ENCODE measurements around the gene SHC4.

SHC4 gene

DNA sequence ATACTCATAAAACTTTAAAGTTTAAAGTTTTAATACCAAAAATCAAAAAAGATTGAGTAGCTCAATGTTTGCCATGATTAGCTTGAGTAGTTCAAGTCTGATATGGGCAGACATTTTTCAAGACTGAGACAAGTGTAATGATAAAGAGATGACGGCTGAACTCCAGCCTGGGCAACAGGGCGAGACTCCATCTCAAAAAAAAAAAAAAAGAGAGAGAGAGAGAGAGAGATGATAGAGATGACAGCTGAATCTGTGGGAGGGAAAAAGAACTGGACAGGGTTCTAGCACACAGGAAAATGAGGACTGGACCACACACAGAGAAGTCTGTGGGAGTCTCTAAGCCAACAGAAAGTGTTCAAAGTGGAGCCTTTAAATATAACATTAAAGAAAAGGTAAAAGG, 178.0 kb downstream of the SHC4 start:
- no peak for DNase-seq

DNA sequence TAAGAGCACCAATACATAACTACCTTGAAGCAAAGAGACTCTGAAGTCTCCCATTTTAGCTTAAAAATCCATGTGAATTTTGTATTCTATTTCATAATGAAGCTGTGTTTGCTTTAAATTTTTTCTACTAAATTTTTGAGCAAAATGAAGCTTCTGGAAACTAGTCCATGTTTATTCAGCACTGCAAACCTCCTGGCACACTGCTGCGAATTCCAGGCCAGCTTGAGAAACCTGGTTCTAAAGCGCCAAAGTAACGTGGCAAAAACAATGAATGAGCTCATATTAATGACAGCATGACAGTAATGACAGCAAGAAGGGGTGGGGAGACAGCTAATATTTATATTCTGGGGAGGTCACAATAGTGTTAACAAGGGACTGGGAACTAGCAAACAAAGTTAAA, 178.5 kb downstream of the SHC4 start:
- no peak for DNase-seq

DNA sequence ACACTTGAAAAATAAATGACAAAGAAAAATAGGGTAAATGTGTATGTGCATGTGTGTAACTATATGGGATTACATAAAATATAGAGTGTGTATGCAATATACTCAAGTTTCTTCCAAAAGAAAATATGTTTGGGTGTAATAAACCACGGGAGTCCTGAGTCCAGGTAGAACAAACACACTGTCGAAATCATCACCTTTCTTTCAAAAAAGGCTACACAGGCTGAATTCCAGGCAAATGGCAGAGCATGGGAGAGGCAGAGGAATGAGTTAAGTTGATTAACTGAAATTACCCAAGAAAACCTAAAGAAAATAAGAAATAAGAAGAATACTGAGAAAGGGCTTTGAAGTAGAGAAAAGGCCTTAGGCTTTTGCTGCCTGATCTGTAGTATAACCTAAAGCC, 179.0 kb downstream of the SHC4 start:
- DNase-seq: no peak

DNA sequence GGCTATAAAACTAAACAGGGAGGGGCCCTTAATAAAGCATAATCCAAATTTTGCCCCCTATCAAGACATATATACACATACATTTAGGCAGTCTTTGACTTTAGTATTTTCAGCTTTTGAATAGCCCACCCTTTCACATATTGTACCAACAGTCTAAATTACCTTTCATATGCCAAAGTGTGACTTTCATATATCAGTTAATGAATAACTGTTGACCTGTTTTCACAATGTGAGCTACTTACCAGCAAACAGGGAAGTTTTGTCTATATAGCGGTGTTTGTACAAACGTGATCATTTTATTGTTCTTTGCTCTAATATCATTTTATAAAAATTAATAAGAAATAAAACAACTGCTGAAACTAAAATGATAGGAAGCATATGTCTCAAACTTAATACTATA, 180.8 kb downstream of the SHC4 start:
- no peak for DNase-seq

DNA sequence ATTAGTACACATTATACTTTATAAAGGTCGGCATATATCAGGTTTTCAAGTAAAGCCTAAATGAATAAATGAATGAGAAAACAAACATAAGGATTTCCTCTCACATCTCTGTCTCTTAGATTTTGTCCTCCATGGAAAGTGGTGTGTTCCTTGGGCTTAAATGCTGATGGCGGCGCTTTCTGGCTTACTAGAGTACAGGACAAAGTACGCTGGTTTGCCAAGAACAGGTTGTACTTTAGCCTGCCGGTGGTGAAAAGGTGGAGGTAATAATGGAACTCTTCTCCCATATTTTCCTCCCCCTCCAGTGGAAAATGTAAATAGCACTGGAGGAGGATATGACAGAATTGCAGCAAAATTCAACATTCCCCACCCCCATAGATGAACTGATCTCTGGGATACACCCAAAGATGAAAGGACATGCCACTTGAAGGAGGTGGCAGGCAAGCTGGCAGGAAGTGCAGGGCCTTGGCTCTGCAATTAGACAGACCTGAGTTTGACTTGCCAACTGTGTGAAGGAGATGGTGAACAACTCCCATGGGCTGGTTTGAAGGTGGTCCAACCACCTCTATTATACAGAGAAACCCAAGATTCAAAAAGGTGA, 182.1 kb downstream of the SHC4 start:
- DNase-seq: no peak

- no peak for DNase-seq
Observed at GRCh38 chr15:48781017-48781416, 182.7 kb downstream of the SHC4 start.

GRCh38 chr15:48778331-48778730, 185.4 kb downstream of the SHC4 start:
- no peak for DNase-seq

DNA sequence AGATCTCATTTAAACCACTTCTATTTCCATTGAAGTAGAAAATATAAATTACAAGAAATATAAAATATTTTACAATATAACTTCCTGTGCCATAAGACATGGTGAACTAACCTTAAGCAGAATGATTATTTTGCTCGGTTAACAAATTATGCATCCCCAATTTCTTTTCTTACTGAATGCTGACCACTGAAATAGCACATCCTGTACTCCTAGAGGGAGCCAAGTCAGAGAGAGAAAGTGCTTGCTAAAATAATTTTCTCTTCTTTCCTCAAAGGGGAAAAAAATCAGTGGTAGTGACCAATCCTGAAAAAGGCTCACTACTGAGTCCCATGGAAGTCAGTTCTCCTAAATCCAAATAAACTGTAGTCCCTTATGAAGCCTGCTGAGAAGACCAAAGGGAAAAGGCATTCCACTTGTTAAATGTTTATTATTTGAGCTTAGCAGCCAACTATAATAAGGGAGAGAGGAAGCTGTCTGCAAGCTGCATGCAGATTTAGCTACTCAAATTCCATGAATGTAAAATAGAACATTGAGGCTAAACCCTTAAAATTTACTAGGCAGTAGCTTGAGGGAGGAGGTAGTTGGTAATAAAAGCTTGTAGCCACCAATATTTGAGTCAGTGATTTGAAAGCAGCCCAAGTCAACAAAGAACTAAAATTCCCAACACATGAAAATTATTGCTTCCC, 185.9 kb downstream of the SHC4 start:
- no peak for DNase-seq

DNA sequence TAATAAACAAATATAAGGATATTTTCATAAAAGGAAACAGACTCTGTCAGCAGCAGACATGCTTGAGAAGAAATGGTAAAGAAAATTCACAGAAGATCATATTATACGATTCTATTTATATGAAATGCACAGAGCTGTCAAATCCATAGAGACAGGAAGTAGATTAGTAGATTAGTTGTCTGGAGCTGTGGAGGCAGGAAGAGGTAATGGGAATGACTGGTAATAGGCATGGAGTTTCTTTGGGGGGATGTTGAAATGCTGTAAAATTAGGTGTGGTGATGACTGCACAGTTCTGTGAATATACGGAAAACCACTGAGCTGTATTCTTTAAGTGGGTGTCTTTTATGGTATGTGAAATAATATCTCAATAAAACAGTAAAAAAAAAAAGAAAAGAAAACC, 188.2 kb downstream of the SHC4 start:
- DNase-seq: no peak

GRCh38 chr15:48774484-48774883, 189.2 kb downstream of the SHC4 start:
- no peak for DNase-seq
